RCC 7860 (cell line): Measurements from ENCODE around the gene GCK.
"Not testable (repeated sequence)": the region's sequence is repeated elsewhere in the genome, so short reads cannot be mapped to it uniquely, and the experiment has no call there.

ENCODE experiments used
- DNase-seq: peaks from one replicate; pipeline ENCODE4 v3.0.0-alpha.2; 2015; ENCODE audit warnings: low spot score
- FAIRE-seq: peaks from 2 replicates; lab custom pipeline; 2012; peaks lifted over from hg19 to GRCh38; lab: Jason Lieb, UNC

The GCK gene

GRCh38 chr7:44184206-44184872 lies 4.9 kb downstream of the GCK start:
- FAIRE-seq (peak; percentile 97), DNase-seq (peak; percentile 92)

DNA sequence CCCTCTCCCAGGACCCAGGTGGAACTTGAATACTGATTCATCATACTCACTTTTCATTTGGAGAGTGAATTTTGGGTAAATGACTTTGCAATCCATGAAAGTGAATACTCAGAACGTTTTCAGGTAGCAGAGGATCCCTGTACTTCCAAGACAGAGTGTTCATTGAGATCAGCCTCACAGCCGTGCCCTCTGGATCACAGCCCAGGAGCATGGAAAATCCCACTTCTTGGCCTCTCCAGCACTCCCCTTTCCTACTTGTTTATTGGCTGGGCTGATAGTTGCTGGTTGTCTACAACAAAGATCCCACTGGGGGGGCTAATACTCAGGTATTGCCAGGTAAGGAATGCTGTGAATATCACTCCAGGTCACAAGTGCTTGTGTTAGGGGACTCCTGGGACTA lies 5.9 kb downstream of the GCK start:
- no peak for DNase-seq

DNA sequence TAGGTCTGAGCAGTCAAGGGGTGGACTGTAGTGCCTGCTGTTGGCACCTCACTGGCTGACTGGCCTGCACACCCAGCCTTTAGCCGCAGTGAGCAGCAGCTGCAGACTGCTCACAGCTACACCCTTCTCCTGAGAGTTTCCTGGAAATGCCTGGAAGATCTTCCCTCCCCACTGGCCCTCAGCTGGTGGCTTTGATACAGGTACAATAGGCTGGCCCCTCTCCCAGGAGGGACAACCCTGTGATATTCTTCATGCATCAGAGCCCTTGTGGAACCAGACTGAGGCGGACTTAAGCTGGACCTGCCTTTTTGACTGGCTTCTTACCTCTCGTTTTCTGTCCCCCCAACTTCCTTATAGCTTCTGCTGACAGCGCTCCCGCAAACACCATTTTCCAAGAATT lies 6.4 kb downstream of the GCK start:
- DNase-seq: no peak
- FAIRE-seq: no peak

More for the DNA sequence above, 5.9 kb downstream of the GCK start:
- FAIRE-seq: no peak

DNA sequence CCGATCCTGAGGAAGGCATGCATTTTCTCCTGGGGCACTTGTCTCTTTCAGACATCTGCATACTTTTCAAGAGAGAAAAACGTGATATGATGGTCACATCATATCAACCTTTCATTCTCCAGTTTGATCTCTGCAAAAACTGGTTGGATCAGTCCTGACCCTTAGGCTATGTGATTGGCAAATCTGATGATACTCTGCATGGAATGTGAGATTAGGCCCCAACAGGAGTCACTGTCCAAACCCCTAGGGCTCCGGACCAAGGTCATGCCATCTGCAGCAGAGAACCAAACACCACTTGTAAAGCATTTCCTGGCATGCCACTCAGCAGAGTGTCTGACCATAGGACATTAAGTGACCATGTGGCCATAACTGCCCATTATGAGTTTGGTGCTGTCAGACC lies 8.6 kb downstream of the GCK start:
- DNase-seq: no peak
- no peak for FAIRE-seq

DNA sequence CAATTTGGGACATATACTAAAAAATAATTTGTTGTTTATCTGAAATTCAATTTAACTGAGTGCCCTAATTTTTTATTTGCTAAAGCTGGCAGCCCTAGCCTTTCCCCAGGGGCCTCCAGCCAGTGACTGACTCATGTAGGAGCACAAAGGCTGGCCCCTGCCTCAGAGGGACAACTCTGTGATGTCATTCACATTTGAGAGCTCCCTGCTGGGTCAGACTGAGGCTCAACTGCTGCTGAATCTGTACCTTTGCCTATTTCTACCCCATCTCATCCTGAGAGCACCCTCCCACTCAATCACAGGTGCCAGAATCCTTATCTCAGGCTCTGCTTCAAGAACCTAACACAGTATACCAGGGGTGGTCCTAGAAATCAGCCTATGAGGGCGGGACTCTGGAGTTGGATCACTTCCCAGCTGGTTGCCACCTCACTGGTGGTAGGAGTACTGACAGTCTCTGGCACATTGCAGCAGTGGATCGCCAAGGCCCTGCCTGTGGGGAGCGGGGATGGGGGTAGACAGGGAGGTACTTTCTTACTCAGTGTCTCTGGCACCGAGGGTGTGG lies 11.6 kb downstream of the GCK start:
- DNase-seq (peak; percentile 68), FAIRE-seq (peak; percentile 70)

DNA sequence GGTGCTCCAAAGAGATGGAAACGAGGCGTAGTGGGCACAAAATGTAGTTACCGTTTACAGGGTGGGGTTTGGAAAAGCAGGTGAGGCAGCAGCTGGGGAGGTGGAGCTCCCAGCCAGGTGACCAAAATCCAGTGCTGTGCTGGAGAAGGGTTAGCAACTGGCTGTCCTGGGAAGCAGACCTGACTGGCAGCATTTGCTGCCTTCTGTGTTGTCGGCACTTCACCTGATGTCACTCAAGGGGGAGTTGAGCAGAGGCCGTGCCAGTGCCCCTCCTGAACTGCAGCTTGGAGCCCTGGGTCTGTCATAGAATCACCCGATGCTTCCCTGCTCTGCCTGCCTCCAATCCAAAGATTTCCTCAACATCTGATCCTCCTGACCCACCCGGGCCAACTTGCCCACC lies 12.8 kb downstream of the GCK start:
- no peak for FAIRE-seq
- no peak for DNase-seq

DNA sequence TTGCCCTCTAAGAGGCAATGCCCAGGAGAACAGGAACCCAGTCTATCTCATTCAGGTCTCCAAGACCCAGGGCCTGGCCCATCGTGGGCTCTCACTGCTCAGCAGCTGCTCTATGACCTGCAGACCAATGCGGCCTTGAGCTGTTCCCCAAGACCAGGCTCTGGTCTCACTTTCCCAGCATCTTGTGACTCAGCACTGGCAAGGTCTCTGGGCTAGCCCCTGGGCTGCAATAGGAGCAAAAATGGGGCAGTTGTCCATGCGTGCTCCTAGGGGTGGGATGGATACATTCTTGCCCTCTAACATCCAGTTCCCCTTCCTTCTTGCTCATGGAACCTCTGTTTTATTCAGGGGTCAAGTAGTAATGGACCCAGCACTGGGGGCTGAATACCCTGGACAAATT lies 13.5 kb downstream of the GCK start:
- no peak for FAIRE-seq
- DNase-seq: no peak

- FAIRE-seq, DNase-seq: not testable (repeated sequence)
Measured at GRCh38 chr7:44174694-44174948, 14.6 kb downstream of the GCK start.

- no peak for FAIRE-seq
- DNase-seq: no peak
Measured at GRCh38 chr7:44173911-44174693, 15.1 kb downstream of the GCK start.

GRCh38 chr7:44172803-44173424 lies 16.3 kb downstream of the GCK start:
- DNase-seq (peak; percentile 84), FAIRE-seq (peak; percentile 92)

- DNase-seq (no peak), FAIRE-seq (no peak)
Measured at GRCh38 chr7:44172352-44172751, 16.9 kb downstream of the GCK start.

DNA sequence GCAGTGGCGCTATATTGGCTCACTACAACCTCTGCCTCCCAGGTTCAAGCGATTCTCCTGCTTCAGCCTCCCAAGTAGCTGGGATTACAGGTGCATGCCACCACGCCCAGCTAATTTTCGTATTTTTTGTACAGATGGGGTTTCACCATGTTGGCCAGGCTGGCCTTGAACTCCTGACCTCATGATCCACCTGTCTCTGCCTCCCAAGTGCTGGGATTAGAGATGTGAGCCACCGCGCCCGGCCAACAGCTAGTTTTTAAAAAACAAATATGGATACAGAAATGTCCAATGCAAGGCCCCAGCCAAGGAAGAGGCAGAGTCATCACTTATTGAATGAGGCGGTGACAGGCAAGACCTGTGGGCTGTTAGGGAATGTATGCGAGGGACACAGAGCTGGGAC lies 17.3 kb downstream of the GCK start:
- DNase-seq, FAIRE-seq: not testable (repeated sequence)

- FAIRE-seq: no peak
- no peak for DNase-seq
Measured at GRCh38 chr7:44167920-44168319, 21.3 kb downstream of the GCK start.

- FAIRE-seq: peak; percentile 88
- peak; percentile 80 for DNase-seq
Measured at GRCh38 chr7:44163591-44163990, 25.6 kb downstream of the GCK start.

DNA sequence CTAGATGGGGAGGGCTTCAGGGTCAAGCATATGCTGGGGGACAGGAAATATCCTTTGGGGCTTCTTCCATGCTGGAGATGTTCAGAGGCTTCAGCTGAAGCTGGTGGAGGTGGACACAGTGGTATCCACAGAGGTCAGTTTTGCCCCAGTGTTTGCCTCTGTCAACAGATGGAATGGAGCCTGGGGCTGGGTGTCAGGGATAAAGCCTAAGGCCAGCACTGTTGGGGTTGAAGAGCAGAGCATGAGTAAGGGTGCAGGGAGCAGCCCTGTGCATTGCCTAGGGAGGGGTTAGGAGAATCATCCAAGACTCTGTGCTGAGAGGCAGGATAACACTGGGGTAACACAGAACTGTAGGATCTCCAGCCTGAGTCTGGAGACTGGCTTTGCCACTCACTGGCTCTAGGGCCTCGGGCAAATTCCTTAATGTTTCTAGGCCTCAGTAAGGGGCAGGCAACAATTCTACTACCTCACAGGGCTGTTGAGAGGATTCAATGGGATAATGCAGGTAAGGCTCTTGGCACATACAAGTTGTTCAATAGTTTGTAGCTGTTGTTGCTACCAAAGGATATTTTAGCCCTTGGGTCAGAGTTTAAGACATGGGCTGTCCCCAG lies 26.3 kb downstream of the GCK start:
- FAIRE-seq: no peak
- DNase-seq: no peak

- DNase-seq: no peak
- FAIRE-seq: no peak
Measured at GRCh38 chr7:44162179-44162578, 27.1 kb downstream of the GCK start.

GRCh38 chr7:44161371-44161770 lies 27.9 kb downstream of the GCK start:
- no peak for DNase-seq

GRCh38 chr7:44159824-44160630 lies 29.2 kb downstream of the GCK start:
- DNase-seq: no peak
- FAIRE-seq: no peak

More at GRCh38 chr7:44161371-44161770, 27.9 kb downstream of the GCK start:
- FAIRE-seq: no peak

GRCh38 chr7:44158873-44159631 lies 30.2 kb downstream of the GCK start:
- DNase-seq: no peak
- no peak for FAIRE-seq
